Fibroblast of lung (primary cell): ENCODE data around the gene GPD1.

ENCODE experiments used
- CTCF ChIP-seq, 2 donors: IDR thresholded peaks in 1 of 2; conservative IDR thresholded peaks in 1 of 2; 1 replicate in 1 of 2; 2 replicates in 1 of 2; pipeline ENCODE4 v1.5.1; 2011 to 2012; ENCODE audit warnings: low read length in 2 of 2, control low read depth in 1 of 2, inconsistent platforms in 1 of 2, low read depth in 1 of 2, mild to moderate bottlenecking in 1 of 2
- EZH2 ChIP-seq: IDR thresholded peaks from 2 replicates; pipeline ENCODE4 v1.5.1; 2012; ENCODE audit warnings: low read length, control low read depth, mild to moderate bottlenecking; ENCODE audit errors: missing control alignments

DNA sequence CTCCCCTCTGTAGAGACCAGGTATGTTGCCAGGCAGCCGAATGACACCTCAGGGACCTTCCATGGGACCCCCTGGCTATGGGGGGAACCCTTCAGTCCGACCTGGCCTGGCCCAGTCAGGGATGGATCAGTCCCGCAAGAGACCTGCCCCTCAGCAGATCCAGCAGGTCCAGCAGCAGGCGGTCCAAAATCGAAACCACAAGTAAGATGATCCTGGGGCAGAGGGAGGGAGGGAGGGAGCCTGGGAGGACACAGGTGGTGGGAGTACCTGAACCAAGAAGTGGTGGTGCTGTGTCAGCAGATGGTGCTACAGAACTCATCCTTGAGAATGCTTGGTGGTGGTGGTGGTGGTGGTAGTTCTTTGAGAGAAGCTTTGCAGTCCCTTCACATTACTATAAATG lies 17.7 kb upstream of the GPD1 start:
- TF ChIP-seq CTCF (conservative IDR thresholded peaks at IDR 0.05 in 1 of 2, IDR thresholded peaks at IDR 0.05 in 1 of 2; ENCODE audit: low read depth in 1 of 2, low read length in 2 of 2): no peak
- no peak for TF ChIP-seq EZH2
